NCI-H1694 (cell line): ENCODE data around the gene WWOX.

ENCODE experiments used
- DNase-seq: peaks from one replicate; lab custom pipeline; 2025; lab: John Stamatoyannopoulos, UW

WWOX gene

DNA sequence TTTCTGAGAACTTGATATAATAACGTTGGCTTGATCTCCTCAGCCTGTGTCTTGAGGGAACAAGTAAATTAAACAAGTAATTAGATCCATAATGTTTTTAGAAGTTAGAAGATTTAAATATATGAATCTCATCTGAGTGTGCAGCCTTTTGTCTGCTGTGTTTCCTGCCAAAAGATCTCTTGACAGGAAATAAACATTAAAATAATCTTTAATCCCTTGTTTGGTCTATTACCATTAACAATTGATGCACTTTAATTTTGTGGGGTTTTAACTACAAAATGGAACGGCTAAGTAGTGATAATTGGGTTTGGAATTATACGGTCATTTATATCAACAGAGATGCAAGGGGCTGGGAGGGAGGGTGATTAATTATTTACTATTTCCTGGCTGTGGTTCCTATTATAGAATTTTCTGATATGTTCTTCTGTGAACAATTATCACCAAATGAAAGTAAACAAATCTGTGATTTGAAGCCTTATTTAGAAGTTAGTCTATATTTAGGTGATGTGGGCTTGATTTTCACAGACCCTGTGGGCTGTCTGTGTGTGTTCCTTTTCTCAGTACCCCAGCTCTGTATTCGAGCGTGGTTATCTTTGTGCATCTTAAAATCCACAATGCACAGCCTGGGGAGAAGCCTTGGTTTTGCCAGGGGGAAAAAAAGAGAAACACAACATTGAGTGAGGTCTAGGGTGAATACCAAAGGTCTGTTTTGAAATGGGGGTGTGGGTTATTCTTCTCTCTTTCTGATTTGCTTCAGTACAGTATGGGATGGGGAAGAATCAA lies 556.1 kb downstream of the WWOX start:
- no peak for DNase-seq

GRCh38 chr16:78656887-78657286 lies 557.4 kb downstream of the WWOX start:
- no peak for DNase-seq

DNA sequence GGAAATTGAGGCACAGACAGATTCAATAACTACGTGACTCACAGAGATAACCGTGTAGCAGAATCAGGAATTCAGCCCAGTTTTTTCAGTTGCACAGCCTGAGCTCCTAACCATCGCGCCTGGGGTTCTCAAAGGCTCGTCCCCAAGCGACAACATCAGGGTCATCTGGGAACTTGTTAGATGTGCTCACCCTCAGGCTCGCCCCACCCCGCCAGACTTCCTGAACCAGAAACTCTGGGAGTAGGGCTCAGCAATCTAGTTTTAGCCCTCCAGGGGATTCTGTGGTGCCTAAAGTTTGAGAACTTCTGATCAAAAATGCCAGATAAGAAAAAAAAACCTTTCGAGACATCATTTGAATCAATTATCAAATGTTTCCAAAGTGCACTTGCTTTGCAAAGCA lies 559.8 kb downstream of the WWOX start:
- DNase-seq: no peak

- no peak for DNase-seq
Observed at GRCh38 chr16:78659668-78660217, 560.3 kb downstream of the WWOX start.

DNA sequence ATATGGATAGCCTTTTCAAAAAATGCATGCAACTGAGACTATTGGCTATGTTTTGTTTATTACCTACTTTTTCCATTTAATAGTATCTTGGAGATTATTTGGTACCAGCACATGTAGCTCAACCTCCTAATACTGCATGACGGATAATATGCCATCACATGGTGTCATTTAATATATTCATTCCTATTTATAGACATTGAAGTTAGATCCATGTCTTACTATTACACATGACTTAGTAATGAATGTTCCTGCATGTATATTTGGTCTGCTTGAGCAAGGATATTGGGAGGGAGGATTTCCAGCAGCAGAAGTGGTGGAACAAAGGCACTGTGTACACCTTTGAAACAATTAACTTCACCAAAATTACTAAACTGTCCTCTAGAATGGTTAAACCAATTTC lies 561.3 kb downstream of the WWOX start:
- DNase-seq: no peak

GRCh38 chr16:78663690-78664089 lies 564.2 kb downstream of the WWOX start:
- DNase-seq: no peak

- DNase-seq: no peak
Observed at GRCh38 chr16:78664811-78665772, 565.6 kb downstream of the WWOX start.

DNA sequence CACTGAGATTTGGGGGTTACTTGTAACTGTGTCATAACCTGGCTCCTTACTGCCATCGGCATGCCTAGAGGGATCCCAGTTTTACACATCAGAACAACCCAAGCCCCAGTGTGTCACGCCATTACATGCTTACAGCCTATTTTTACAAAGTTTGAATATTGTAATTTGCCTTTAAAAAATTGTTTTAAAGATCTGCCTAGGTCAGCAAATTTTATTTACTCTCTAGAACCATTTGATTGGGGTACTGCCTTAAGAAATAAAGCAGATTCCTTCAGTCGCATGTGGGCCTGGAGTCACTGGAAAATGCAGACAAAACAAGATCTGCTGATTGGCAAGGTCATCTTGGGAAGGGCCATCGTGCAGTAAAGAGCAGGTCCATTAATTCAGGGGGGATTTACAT lies 566.9 kb downstream of the WWOX start:
- no peak for DNase-seq

- no peak for DNase-seq
Observed at GRCh38 chr16:78667675-78668074, 568.2 kb downstream of the WWOX start.

GRCh38 chr16:78668393-78668792 lies 568.9 kb downstream of the WWOX start:
- DNase-seq: no peak

GRCh38 chr16:78669994-78670393 lies 570.5 kb downstream of the WWOX start:
- no peak for DNase-seq

- no peak for DNase-seq
Observed at GRCh38 chr16:78672779-78673556, 573.5 kb downstream of the WWOX start.

DNA sequence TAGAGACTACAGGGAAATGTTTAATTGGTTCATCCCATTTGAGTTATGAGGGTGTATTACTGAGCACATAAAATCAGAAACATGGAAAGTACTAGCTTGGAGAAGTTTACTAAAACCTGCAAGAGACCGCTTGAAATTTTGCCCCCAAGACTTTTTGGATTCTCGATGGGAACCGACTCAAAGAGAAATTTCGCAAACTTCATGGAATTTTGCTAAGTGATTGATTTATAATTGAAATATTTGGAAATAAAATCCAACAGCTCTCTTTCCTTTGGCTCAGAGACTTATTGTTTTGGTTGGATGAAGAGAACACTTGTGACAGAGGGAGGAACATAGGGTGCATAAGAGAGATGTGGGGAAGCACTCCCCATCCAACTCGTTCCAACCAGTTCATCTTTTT lies 574.4 kb downstream of the WWOX start:
- DNase-seq: no peak

DNA sequence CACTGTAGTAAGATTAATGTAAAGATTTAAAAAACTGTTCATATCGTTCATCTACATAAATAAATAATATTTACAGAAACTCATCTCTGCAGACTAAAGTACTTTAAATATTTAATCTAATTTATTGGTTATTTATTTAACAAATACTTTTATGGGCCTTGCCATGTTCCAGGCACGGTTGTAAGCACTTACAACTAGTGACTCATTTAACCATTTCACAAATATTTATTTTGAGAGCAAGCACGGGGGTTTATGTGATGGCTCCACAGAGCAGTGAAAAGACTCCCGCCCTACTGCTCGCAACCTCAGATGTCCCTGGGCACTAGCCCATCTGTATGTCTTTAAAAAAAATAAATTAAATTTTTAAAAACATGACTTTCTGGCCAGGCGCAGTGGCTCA lies 575.9 kb downstream of the WWOX start:
- DNase-seq: no peak

DNA sequence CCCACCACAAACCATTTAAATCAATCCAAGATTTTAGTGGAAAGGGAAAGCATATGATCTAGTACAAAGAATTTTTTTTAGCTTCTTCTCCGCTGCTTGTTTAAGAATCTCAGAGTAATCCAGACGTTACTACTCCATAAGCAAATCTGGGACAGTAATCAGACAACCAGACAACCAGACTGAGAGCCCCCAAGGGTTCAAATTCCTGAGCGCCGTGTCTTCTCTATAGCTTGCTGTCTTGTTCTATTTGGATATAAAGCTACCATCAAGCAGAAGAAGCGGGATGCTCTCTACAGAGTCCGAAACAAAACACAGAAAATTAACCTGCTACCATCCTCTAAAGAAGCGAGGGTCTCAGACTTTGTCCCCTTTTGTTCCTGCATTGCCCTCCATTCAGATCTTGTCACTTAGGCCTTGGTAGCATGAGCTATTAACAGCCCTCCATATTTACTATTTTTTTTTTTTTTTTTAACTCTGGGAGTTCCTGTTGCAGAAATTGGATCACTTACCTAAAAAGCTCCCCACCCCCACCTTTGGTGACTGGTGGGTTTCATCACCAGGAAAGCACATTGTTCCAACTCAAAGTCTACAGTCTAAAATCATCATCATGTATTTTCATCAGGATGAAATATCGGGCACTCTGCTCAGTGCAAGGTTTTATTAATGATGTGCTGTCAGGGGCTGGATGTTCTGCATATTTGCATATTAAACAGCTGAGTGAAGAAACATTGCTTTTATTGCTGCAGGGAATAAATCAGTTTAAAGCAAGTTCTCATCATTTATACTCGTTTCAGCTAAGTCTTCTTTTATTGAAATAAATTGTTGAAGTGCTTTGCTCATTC lies 576.7 kb downstream of the WWOX start:
- DNase-seq: no peak

GRCh38 chr16:78677181-78677731 lies 577.8 kb downstream of the WWOX start:
- no peak for DNase-seq

DNA sequence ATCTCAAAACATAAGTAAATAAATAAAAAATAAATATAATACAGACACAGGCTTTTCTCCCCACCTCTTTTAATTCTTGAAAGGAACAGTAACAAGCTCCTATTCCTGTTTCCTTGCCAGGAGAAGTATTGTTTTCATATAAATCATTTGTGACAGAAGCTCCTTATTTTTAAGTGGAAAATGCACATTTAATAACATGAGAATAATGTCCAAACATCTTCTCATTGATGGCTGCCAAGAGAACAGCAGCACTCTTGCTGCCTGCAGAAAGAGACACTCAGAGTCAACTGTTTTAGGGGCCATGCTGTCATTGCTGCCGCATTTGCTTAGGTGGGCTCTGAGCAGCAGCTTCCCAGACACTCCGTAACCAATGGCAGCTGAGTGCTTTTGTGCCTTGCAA lies 580.1 kb downstream of the WWOX start:
- no peak for DNase-seq

DNA sequence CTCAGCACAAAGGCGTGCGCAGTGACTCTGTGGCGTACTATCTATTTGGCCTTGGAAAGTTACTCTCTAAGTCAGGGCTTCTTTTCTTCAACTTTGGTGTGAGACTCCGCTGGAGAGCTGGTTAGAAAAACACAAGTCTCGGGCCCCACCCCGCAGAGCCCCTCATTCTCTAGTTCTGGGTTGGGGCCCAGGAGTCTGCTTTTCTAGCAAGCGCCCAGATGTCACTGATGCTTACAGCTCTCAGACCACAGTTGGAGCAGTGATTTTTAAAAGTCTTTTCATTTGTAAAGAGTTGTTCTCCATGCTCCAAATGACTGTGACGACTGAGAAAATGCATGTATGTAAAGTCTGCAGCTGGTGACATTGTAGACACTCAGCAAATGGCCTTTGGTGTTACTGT lies 582.3 kb downstream of the WWOX start:
- no peak for DNase-seq

GRCh38 chr16:78684030-78684611 lies 584.7 kb downstream of the WWOX start:
- DNase-seq: no peak

DNA sequence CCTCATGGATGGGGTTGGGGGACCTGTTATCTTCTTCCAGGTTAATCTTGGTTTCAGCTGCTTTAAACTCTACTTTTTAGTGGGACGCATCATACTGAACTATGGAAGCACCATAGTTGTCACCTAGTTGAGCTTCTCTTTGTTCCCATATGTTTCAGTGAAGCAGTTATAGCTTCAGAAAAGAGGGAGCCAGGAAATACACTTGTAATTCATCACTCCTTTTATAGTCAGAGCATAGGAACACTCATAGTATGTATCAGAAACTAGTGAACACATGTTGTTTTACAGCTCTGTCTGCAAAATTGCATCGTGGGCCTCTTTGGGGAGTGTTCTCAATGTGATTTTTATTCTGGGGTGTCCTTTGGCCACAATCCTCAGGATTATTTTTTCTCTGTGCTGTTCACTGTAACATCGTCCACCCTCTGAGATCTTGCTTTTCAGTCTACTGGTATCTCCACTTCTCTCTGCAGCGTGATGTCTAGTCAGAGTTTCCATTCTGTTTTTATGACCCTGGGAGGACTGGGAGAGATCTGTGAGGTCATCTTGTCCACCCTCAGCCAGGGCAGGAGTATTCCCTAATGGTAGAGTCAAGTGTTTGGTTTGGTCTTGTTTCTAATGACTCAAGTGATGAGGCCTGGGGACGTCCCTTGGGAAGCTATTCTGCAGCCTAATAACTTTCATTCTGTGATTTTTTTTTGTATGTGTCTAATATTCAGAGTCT lies 585.4 kb downstream of the WWOX start:
- no peak for DNase-seq
